HCT116 (cell line): Measurements from ENCODE around the gene TRERF1.

Source experiments
- ATF3 ChIP-seq: IDR thresholded peaks from 2 replicates; pipeline ENCODE4 v1.6.1; 2012
- CEBPB ChIP-seq: IDR thresholded peaks from 2 replicates; pipeline ENCODE4 v1.6.1; 2012; ENCODE audit warnings: low read depth
- CTCF ChIP-seq, 3 experiments: fragments of 200-600 bp in 1 of 3; sonication (generic) in 1 of 3; IDR thresholded peaks in 2 of 3; conservative IDR thresholded peaks in 1 of 3; 2 replicates each; pipeline ENCODE4 v1.5.1; 2012 to 2017; ENCODE audit warnings: low read depth in 2 of 3, low read length in 2 of 3, antibody characterized with exemption in 1 of 3, borderline replicate concordance in 1 of 3, control low read depth in 1 of 3, mild to moderate bottlenecking in 1 of 3, mixed read lengths in 1 of 3, mixed run types in 1 of 3, moderate library complexity in 1 of 3; ENCODE audit not compliant: insufficient read depth in 1 of 3
- EGR1 ChIP-seq: IDR thresholded peaks from 2 replicates; pipeline ENCODE4 v1.6.1; 2012; ENCODE audit warnings: low read depth
- EZH2 ChIP-seq: fragments of 200-600 bp; sonication (generic); IDR thresholded peaks from 2 replicates; pipeline ENCODE4 v1.6.1; 2017; ENCODE audit warnings: antibody characterized with exemption, mixed run types
- EZH2phosphoT487 ChIP-seq: fragments of 200-600 bp; IDR thresholded peaks from 2 replicates; pipeline ENCODE4 v1.6.1; 2018; ENCODE audit warnings: antibody characterized with exemption, borderline replicate concordance
- MAX ChIP-seq: IDR thresholded peaks from 2 replicates; pipeline ENCODE4 v1.6.1; 2012
- POLR2A ChIP-seq: IDR thresholded peaks from 2 replicates; pipeline ENCODE4 v1.7.0; 2011; ENCODE audit warnings: borderline replicate concordance; ENCODE audit not compliant: insufficient read depth, insufficient read length; ENCODE audit errors: extremely low read depth
- POLR2AphosphoS5 ChIP-seq: IDR thresholded peaks from 2 replicates; pipeline ENCODE4 v1.6.1; 2011; ENCODE audit warnings: mild to moderate bottlenecking, low read depth, low read length, moderate library complexity
- REST ChIP-seq: IDR thresholded peaks from 2 replicates; pipeline ENCODE4 v1.6.1; 2012; ENCODE audit warnings: low read depth
- SIN3A ChIP-seq: IDR thresholded peaks from 2 replicates; pipeline ENCODE4 v1.6.1; 2012; ENCODE audit warnings: low read depth
- SP1 ChIP-seq: IDR thresholded peaks from 2 replicates; pipeline ENCODE4 v1.6.1; 2012; ENCODE audit warnings: low read depth
- SRF ChIP-seq: IDR thresholded peaks from 2 replicates; pipeline ENCODE4 v1.6.1; 2012; ENCODE audit warnings: low read depth
- YY1 ChIP-seq: IDR thresholded peaks from 2 replicates; pipeline ENCODE4 v1.6.1; 2011; ENCODE audit warnings: low read length, low read depth, moderate library complexity, mild to moderate bottlenecking; ENCODE audit not compliant: insufficient replicate concordance; ENCODE audit errors: extremely low read depth

GRCh38 chr6:42322676-42323075, 129.1 kb downstream of the TRERF1 start:
- peak in 1 of 3 experiments; percentile 39; a peak in 2 of 6 replicates for TF ChIP-seq CTCF (IDR thresholded peaks at IDR 0.05 in 2 of 3, conservative IDR thresholded peaks at IDR 0.05 in 1 of 3; ENCODE audit: borderline replicate concordance in 1 of 3, insufficient read depth in 1 of 3, low read depth in 2 of 3, low read length in 2 of 3)
- TF ChIP-seq EZH2 = no peak
- TF ChIP-seq REST = no peak
- TF ChIP-seq SP1 = no peak
- no peak for TF ChIP-seq POLR2A
- no peak for TF ChIP-seq SIN3A
- TF ChIP-seq EZH2phosphoT487 = no peak
- TF ChIP-seq POLR2AphosphoS5 = no peak
- TF ChIP-seq YY1 = no peak
- TF ChIP-seq EGR1 = no peak
- no peak for TF ChIP-seq MAX
- no peak for TF ChIP-seq CEBPB
- no peak for TF ChIP-seq ATF3
- no peak for TF ChIP-seq SRF
